Left kidney (tissue), 8 donors: ENCODE measurements around the gene EIF4A3. TPM values are rescaled to one million over a fixed set of nuclear protein-coding genes. Genes with fewer than 3 reads are reported as not detected.
A peak's percentile ranks its signal among the peaks of the same experiment; 100 is the strongest.

Source experiments
- DNase-seq: peaks from one replicate; pipeline ENCODE4 v3.0.0-alpha.2; 2013
- long read RNA-seq, 8 donors: transcript quantifications; one replicate each; lab custom pipeline, GENCODE V29; 2026
- polyA plus RNA-seq: library from polyadenylated mRNA; unstranded; fragments of 120-200 nt; gene quantifications from one replicate; pipeline ENCODE4 v1.2.1, GENCODE V29; 2013; ENCODE audit not compliant: insufficient read length

EIF4A3 gene
- polyA plus RNA-seq = 106 TPM
- long read RNA-seq, donor 1, transcript EIF4A3-201 (12 exons, 1,734 nt) = major isoform, 63 of 78 reads
- long read RNA-seq, donor 1, partial matches to known transcripts = 11 of 78 reads
- long read RNA-seq, donor 1, other reads (novel, unspliced or antisense) = 0 of 78 reads
- long read RNA-seq, donor 2, transcript EIF4A3-201 (12 exons, 1,734 nt) = major isoform, 47 of 51 reads
- long read RNA-seq, donor 2, partial matches to known transcripts = 0 of 51 reads
- long read RNA-seq, donor 2, other reads (novel, unspliced or antisense) = 0 of 51 reads
- long read RNA-seq, donor 3, transcript EIF4A3-201 (12 exons, 1,734 nt) = major isoform, 27 of 35 reads
- long read RNA-seq, donor 3, partial matches to known transcripts = 6 of 35 reads
- long read RNA-seq, donor 3, other reads (novel, unspliced or antisense) = 0 of 35 reads
- long read RNA-seq, donor 4, partial matches to known transcripts = 0 of 3 reads
- long read RNA-seq, donor 4, other reads (novel, unspliced or antisense) = 0 of 3 reads
- long read RNA-seq, donor 5, transcript EIF4A3-201 (12 exons, 1,734 nt) = major isoform, 58 of 72 reads
- long read RNA-seq, donor 5, partial matches to known transcripts = 12 of 72 reads
- long read RNA-seq, donor 5, other reads (novel, unspliced or antisense) = 0 of 72 reads
- long read RNA-seq, donor 6, transcript EIF4A3-201 (12 exons, 1,734 nt) = major isoform, 66 of 71 reads
- long read RNA-seq, donor 6, partial matches to known transcripts = 0 of 71 reads
- long read RNA-seq, donor 6, other reads (novel, unspliced or antisense) = 0 of 71 reads
- long read RNA-seq, donor 7, transcript EIF4A3-201 (12 exons, 1,734 nt) = major isoform, 72 of 83 reads
- long read RNA-seq, donor 7, partial matches to known transcripts = 5 of 83 reads
- long read RNA-seq, donor 7, other reads (novel, unspliced or antisense) = 0 of 83 reads
- long read RNA-seq, donor 8, transcript EIF4A3-201 (12 exons, 1,734 nt) = major isoform, 22 of 22 reads
- long read RNA-seq, donor 8, partial matches to known transcripts = 0 of 22 reads
- long read RNA-seq, donor 8, other reads (novel, unspliced or antisense) = 0 of 22 reads

GRCh38 chr17:80147035-80147822 lies at the start of gene EIF4A3:
TSS of gene EIF4A3 (minus strand) at chr17:80147128. CDS start at chr17:80146961, 167 bp downstream.
- peak; percentile 98 for DNase-seq

- no peak for DNase-seq
Observed at GRCh38 chr17:80196652-80197051, 49.7 kb upstream of the EIF4A3 start.

DNA sequence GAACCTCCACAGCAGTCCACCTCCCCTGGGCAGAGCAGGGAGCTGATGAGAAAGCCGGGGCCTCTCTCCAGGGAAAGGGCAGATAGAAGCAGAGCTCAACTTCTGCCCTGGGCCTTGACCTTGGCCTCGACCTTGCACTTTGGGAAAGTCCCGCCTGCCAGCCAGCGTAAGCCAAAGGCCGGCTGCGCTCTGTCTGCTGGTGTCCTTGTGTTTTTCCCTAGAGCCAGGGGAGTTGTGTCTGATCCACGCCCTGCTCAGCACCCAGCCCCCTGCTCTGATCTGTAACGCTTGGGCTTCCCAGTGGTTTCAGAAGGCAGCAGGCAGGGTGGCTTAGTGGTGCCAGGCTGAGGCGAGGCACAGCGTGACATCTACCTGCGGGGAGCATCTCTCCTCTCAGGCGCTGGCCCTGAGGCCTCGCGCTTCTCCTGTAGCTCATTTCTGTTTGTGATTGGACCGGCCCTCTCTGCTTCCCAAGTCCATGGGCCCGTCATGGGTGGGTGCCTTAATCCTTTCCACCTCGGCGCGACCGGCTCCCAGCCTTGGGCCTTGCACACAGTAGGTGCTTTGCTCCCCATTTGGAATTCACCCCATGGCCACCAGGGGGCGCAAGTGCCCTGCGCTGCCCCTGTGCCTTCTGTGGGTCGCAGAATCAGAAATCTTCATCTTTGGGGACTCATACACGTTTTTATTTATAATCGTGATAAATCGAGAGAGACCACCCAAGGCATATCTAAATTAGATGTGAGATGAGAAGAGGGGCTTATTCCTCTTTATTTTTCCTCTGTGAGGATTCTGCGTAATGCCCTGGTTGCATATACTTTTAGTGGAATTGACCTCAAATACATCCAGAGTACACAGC lies 49.0 kb upstream of the EIF4A3 start:
- no peak for DNase-seq

- DNase-seq = no peak
Observed at GRCh38 chr17:80195141-80195540, 48.2 kb upstream of the EIF4A3 start.

DNA sequence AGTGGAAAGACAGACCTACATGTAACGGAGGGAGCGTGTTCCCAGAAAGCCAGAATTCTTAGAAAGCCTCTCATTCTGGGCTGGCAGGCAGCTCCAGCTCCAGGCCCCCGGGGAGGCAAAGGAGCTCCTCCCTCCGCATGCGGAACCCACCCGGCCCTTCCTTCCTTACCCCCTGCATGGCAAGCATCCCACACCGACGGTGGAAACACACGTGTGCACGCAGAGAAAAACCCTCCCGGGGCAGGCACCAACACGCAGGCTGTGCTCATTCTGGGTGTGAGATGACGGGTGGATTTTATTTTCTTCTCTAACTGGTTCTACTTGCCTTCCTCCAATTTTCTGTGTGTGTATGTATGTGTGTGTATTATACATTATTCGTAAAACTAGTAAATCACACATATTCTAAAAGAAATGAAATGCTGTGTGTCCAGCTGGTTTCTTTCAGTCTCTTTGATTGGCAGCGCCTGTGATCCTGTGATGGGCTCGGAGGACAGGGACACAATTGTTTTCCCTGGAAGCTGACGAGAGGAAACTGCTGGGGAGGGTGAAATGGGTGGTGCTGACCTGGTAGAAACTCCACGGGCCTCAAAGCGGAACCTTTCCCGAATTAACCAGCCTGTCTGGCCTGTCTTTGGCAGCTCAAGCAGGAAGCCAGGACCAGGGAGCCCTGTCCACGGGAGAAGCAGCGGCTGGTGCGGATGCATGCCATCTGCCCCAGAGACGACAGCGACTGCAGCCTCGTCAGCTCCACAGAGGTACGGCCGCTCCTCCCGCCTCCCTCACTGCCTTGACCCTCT lies 45.1 kb upstream of the EIF4A3 start:
- peak; percentile 22 for DNase-seq

GRCh38 chr17:80191192-80191591 lies 44.3 kb upstream of the EIF4A3 start:
- no peak for DNase-seq

DNA sequence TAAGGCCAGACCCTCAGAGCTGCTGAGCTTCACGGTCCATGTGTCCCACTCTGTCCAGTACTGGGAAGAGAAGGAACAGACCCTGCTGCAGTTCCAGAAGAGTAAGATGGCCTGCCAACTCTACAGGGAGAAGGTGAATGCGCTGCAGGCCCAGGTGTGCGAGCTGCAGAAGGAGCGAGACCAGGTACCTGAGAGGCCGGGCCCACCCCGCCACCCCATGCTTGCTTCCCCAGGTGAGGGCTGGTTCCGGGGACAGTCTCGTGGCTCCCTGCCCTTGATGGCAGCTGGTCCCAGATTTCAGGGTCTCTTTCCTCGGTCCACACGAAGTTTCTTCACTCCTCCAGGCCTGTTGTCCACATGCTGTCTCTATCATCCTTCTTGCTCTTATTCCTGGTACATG lies 43.8 kb upstream of the EIF4A3 start:
- DNase-seq = no peak

DNA sequence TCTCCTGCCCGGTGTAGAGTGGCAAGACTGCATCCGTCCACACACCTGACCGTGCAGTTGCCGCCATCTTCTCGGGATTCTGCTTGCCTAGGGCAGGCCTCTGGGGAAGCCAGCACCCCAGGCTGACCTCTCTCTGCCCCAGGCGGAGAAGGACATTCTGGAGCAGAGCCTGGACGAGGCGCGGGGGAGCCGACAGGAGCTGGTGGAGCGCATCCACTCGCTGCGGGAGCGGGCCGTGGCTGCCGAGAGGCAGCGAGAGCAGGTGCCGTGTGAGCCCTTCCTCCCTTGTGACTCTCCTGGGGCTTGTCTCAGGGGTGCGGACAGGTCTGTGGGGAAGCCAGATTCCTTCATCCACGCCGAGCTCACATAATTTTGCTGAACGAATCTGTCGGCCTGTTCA lies 42.7 kb upstream of the EIF4A3 start:
- peak; percentile 34 for DNase-seq

GRCh38 chr17:80187515-80187941 lies 40.6 kb upstream of the EIF4A3 start:
- DNase-seq = no peak

- no peak for DNase-seq
Observed at GRCh38 chr17:80187090-80187489, 40.2 kb upstream of the EIF4A3 start.

GRCh38 chr17:80185968-80186367 lies 39.0 kb upstream of the EIF4A3 start:
- no peak for DNase-seq

GRCh38 chr17:80184423-80184714 lies 37.4 kb upstream of the EIF4A3 start:
- DNase-seq = no peak

GRCh38 chr17:80183581-80184422 lies 36.9 kb upstream of the EIF4A3 start:
- no peak for DNase-seq

GRCh38 chr17:80182845-80183223 lies 35.9 kb upstream of the EIF4A3 start:
- no peak for DNase-seq

- no peak for DNase-seq
Observed at GRCh38 chr17:80182118-80182844, 35.4 kb upstream of the EIF4A3 start.

DNA sequence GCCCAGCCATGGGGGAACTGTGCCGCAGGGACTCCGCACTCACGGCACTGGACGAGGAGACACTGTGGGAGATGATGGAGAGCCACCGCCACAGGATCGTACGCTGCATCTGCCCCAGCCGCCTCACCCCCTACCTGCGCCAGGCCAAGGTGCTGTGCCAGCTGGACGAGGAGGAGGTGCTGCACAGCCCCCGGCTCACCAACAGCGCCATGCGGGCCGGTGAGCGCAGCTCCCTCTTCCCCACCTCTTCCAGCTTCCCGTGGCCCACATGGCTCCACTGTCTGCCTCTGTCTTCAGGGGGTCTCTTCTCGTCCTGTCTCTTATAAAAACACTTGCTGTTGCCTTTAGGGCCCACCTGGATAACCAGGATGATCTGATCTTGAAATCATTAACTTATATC lies 34.5 kb upstream of the EIF4A3 start:
- DNase-seq = no peak

DNA sequence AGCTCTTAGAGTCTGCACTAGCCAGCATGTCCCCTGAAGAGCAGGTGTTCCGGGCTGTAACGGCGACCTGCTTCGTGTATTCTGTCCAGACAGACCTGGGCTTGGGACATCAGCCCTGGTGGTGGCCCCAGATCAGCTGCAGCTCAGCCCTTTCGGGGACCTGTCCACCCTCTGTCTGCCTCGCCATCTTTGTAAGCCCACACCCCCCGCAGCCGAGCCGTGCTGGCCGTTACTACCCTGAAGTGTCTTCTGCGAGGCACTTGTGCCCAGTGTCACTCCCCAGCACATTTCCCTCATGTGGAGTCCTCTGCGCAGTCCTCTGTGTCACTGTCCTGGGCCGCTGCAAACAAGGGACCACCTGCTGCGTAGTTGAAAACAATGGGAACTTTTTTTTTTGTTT lies 33.3 kb upstream of the EIF4A3 start:
- DNase-seq = no peak

- DNase-seq = no peak
Observed at GRCh38 chr17:80177986-80178595, 31.2 kb upstream of the EIF4A3 start.
